Suprapubic skin (tissue), 4 donors: ENCODE data around the gene NOVA2. TPM values are rescaled to one million over a fixed set of nuclear protein-coding genes. Genes with fewer than 3 reads are reported as not detected.

Experiments used
- DNase-seq, 2 donors: peaks; one replicate each; pipeline ENCODE4 v3.0.0-alpha.2; 2019; ENCODE audit warnings: low spot score in 2 of 2
- H3K27ac ChIP-seq: fragments of 200-600 bp; sonication (generic); one replicate; pipeline ENCODE4 v1.5.1; 2019
- H3K27me3 ChIP-seq: fragments of 200-600 bp; sonication (generic); one replicate; pipeline ENCODE4 v1.5.1; 2019
- H3K36me3 ChIP-seq: fragments of 200-600 bp; sonication (generic); one replicate; pipeline ENCODE4 v1.5.1; 2019
- H3K4me1 ChIP-seq: fragments of 200-600 bp; sonication (generic); one replicate; pipeline ENCODE4 v1.5.1; 2019
- H3K4me3 ChIP-seq: fragments of 200-600 bp; sonication (generic); one replicate; pipeline ENCODE4 v1.5.1; 2019; ENCODE audit warnings: mild to moderate bottlenecking
- H3K9me3 ChIP-seq: fragments of 200-600 bp; sonication (generic); one replicate; pipeline ENCODE4 v1.5.1; 2019
- CTCF ChIP-seq, 2 donors: fragments of 200-600 bp in 1 of 2; fragments of 450-650 bp in 1 of 2; sonication (generic) in 1 of 2; IDR thresholded peaks; one replicate each; pipeline ENCODE4 v1.5.1; 2016 to 2019; ENCODE audit warnings: antibody characterized with exemption in 2 of 2, mild to moderate bottlenecking in 1 of 2, moderate library complexity in 1 of 2
- EP300 ChIP-seq: sonication (generic); formaldehyde crosslinking; IDR thresholded peaks from one replicate; pipeline ENCODE4 v1.6.1; 2017; ENCODE audit warnings: antibody characterized with exemption
- POLR2A ChIP-seq, 2 donors: fragments of 450-650 bp; IDR thresholded peaks; one replicate each; pipeline ENCODE4 v1.6.1; 2017; ENCODE audit warnings: antibody characterized with exemption in 2 of 2, mild to moderate bottlenecking in 2 of 2, moderate library complexity in 2 of 2
- POLR2AphosphoS5 ChIP-seq, 3 donors: sonication (generic); formaldehyde crosslinking; IDR thresholded peaks; one replicate each; pipeline ENCODE4 v1.6.1; 2017; ENCODE audit warnings: antibody characterized with exemption in 3 of 3
- WGBS: methylation state at CpG from one replicate; pipeline ENCODE4 v1.1.5; 2018; 5-methylcytosine and 5-hydroxymethylcytosine counted together
- total RNA-seq, 4 donors: library from RNA; depleted of rRNA; stranded (reverse); fragments of >200 nt; gene quantifications; one replicate each; pipeline ENCODE4 v1.1.0, GENCODE V29; 2016

Gene NOVA2
- total RNA-seq, 4 donors from 2014 or later = 0.21 to 0.97 (median 0.55) TPM

- no peak overlapping the region for H3K4me3 ChIP-seq
- H3K27me3 ChIP-seq = peaks cover 15% of the 10 kb centered on the region
- DNase-seq = no peak
- peaks cover 25% of the 10 kb centered on the region for H3K36me3 ChIP-seq
- WGBS = 66% methylated on average over 28 of the region's 28 CpGs
- H3K9me3 ChIP-seq = no peaks in the 10 kb centered on the region
- no peak overlapping the region for H3K27ac ChIP-seq
- TF ChIP-seq EP300 (no peak), POLR2AphosphoS5 (IDR thresholded peaks at IDR 0.05) (no peak), CTCF (IDR thresholded peaks at IDR 0.05) (peak; percentile 72 to 85)
- H3K4me1 ChIP-seq = peaks cover 7% of the 10 kb centered on the region
Measured at GRCh38 chr19:46009530-46010510, 36.2 kb upstream of the NOVA2 start.

- no peak overlapping the region for H3K27ac ChIP-seq
- H3K4me3 ChIP-seq = no peak overlapping the region
- H3K4me1 ChIP-seq = no peaks in the 10 kb centered on the region
- H3K27me3 ChIP-seq = no peaks in the 10 kb centered on the region
- peaks cover 37% of the 10 kb centered on the region for H3K36me3 ChIP-seq
- TF ChIP-seq EP300 = no peak
- 96% methylated on average over 11 of the region's 13 CpGs for WGBS
- no peaks in the 10 kb centered on the region for H3K9me3 ChIP-seq
- DNase-seq = no peak
Measured at GRCh38 chr19:46006411-46006810, 32.7 kb upstream of the NOVA2 start.

- Histone ChIP-seq H3K4me3 (no peak overlapping the region), H3K4me1 (peaks cover 17% of the 10 kb centered on the region), H3K9me3 (no peaks in the 10 kb centered on the region), H3K27me3 (no peaks in the 10 kb centered on the region), H3K36me3 (peaks cover 33% of the 10 kb centered on the region), H3K27ac (no peak overlapping the region)
- WGBS = 93% methylated on average over 13 of the region's 15 CpGs
- no peak for TF ChIP-seq POLR2AphosphoS5 (IDR thresholded peaks at IDR 0.05)
- no peak for TF ChIP-seq EP300
- no peak for TF ChIP-seq CTCF (IDR thresholded peaks at IDR 0.05)
- TF ChIP-seq POLR2A (IDR thresholded peaks at IDR 0.05) = no peak
- no peak for DNase-seq
Measured at GRCh38 chr19:46002678-46003275, 29.1 kb upstream of the NOVA2 start.

- WGBS = 8% methylated on average over 33 of the region's 34 CpGs
- H3K27ac ChIP-seq = no peak overlapping the region
Measured at GRCh38 chr19:46000491-46001246, 27.0 kb upstream of the NOVA2 start.

More at GRCh38 chr19:46000491-46001246, 27.0 kb upstream of the NOVA2 start:
- TF ChIP-seq POLR2AphosphoS5 (IDR thresholded peaks at IDR 0.05) (no peak), EP300 (no peak), CTCF (IDR thresholded peaks at IDR 0.05) (no peak), POLR2A (IDR thresholded peaks at IDR 0.05) (no peak)
- H3K27me3 ChIP-seq = no peaks in the 10 kb centered on the region
- DNase-seq = no peak
- H3K36me3 ChIP-seq = peaks cover 15% of the 10 kb centered on the region
- peaks cover 26% of the 10 kb centered on the region for H3K4me1 ChIP-seq
- H3K4me3 ChIP-seq = peak overlapping the region; percentile 17
- H3K9me3 ChIP-seq = no peaks in the 10 kb centered on the region
